ENCODE data around the gene NAA15.
A peak's percentile ranks its signal among the peaks of the same experiment; 100 is the strongest.

Gene NAA15

GRCh38 chr4:139389991-139390390 is 88.7 kb downstream of the NAA15 start:
- Mint-ChIP-seq H3K27ac (no peak overlapping the region), H3K36me3 (ENCODE audit: low read depth) (peaks cover 71% of the 10 kb centered on the region)

GRCh38 chr4:139391731-139392130 is 90.4 kb downstream of the NAA15 start:
- H3K27me3 Mint-ChIP-seq (ENCODE audit: low read depth, poor library complexity) = no peaks in the 10 kb centered on the region
- H3K4me1 Mint-ChIP-seq = no peaks in the 10 kb centered on the region
- H3K27ac Mint-ChIP-seq = peak overlapping the region; percentile 69
- no peak for TF ChIP-seq CTCF (IDR thresholded peaks at IDR 0.05)
- H3K4me3 Mint-ChIP-seq = no peak overlapping the region
- H3K9me3 Mint-ChIP-seq = no peaks in the 10 kb centered on the region
- DNase-seq = no peak
- H3K36me3 Mint-ChIP-seq (ENCODE audit: low read depth) = peaks cover 64% of the 10 kb centered on the region

More at GRCh38 chr4:139389991-139390390, 88.7 kb downstream of the NAA15 start:
- Mint-ChIP-seq H3K27me3 (ENCODE audit: low read depth, poor library complexity) (no peaks in the 10 kb centered on the region), H3K9me3 (no peaks in the 10 kb centered on the region), H3K4me3 (no peak overlapping the region), H3K4me1 (no peaks in the 10 kb centered on the region)
- TF ChIP-seq CTCF (IDR thresholded peaks at IDR 0.05) = no peak
- DNase-seq = no peak

- Mint-ChIP-seq H3K36me3 (ENCODE audit: low read depth) (peaks cover 72% of the 10 kb centered on the region), H3K4me3 (no peak overlapping the region), H3K4me1 (no peaks in the 10 kb centered on the region), H3K9me3 (no peaks in the 10 kb centered on the region), H3K27me3 (ENCODE audit: low read depth, poor library complexity) (no peaks in the 10 kb centered on the region), H3K27ac (no peak overlapping the region)
- no peak for TF ChIP-seq CTCF (IDR thresholded peaks at IDR 0.05)
- DNase-seq = no peak
Measured at GRCh38 chr4:139392797-139393196, 91.5 kb downstream of the NAA15 start.

GRCh38 chr4:139401368-139401767 is 100.1 kb downstream of the NAA15 start:
- Mint-ChIP-seq H3K27me3 (ENCODE audit: low read depth, poor library complexity) (no peaks in the 10 kb centered on the region), H3K9me3 (no peaks in the 10 kb centered on the region), H3K4me1 (peaks cover 5% of the 10 kb centered on the region), H3K27ac (no peak overlapping the region), H3K36me3 (ENCODE audit: low read depth) (peaks cover 31% of the 10 kb centered on the region), H3K4me3 (no peak overlapping the region)
- no peak for TF ChIP-seq CTCF (IDR thresholded peaks at IDR 0.05)
- no peak for DNase-seq

GRCh38 chr4:139402436-139402835 is 101.1 kb downstream of the NAA15 start:
- DNase-seq = no peak
- no peak for TF ChIP-seq CTCF (IDR thresholded peaks at IDR 0.05)
- H3K4me1 Mint-ChIP-seq = peaks cover 5% of the 10 kb centered on the region
- H3K36me3 Mint-ChIP-seq (ENCODE audit: low read depth) = peaks cover 31% of the 10 kb centered on the region
- no peaks in the 10 kb centered on the region for H3K9me3 Mint-ChIP-seq
- H3K4me3 Mint-ChIP-seq = no peak overlapping the region
- H3K27me3 Mint-ChIP-seq (ENCODE audit: low read depth, poor library complexity) = no peaks in the 10 kb centered on the region
- H3K27ac Mint-ChIP-seq = no peak overlapping the region

GRCh38 chr4:139403462-139403861 is 102.2 kb downstream of the NAA15 start:
- H3K4me1 Mint-ChIP-seq = peaks cover 5% of the 10 kb centered on the region
- H3K27me3 Mint-ChIP-seq (ENCODE audit: low read depth, poor library complexity) = no peaks in the 10 kb centered on the region
- H3K27ac Mint-ChIP-seq = no peak overlapping the region
- H3K36me3 Mint-ChIP-seq (ENCODE audit: low read depth) = peaks cover 31% of the 10 kb centered on the region
- no peak overlapping the region for H3K4me3 Mint-ChIP-seq
- no peak for DNase-seq
- no peak for TF ChIP-seq CTCF (IDR thresholded peaks at IDR 0.05)
- no peaks in the 10 kb centered on the region for H3K9me3 Mint-ChIP-seq

Data from nephron progenitor cell (in vitro differentiated cells).